Measurements from ENCODE around the gene ARHGEF39. TPM values are rescaled to one million over a fixed set of nuclear protein-coding genes. Genes with fewer than 3 reads are reported as not detected.

ARHGEF39 gene
- total RNA-seq, 6 experiments from 2014 or later, result 0.11 to 3.6 (median 0.43) TPM

GRCh38 chr9:35618854-35619799, 45.9 kb downstream of the ARHGEF39 start:
- no peak overlapping the region for H3K4me3 ChIP-seq
- WGBS (ENCODE audit: insufficient coverage, low coverage, low lambda C conversion rate, missing lambda C conversion rate), result 71% methylated on average over 13 of the region's 17 CpGs
- H3K4me1 ChIP-seq, result no peaks in the 10 kb centered on the region
- no peak for TF ChIP-seq POLR2A (IDR thresholded peaks at IDR 0.05)
- no peak for TF ChIP-seq CTCF (IDR thresholded peaks at IDR 0.05)
- H3K27me3 ChIP-seq, result no peaks in the 10 kb centered on the region
- H3K36me3 ChIP-seq, result no peaks in the 10 kb centered on the region
- peak overlapping the region in 1 of 3 donors; percentile 28 for H3K27ac ChIP-seq
- ATAC-seq (peak; percentile 44 to 59 (median 51)), DNase-seq (peak in 1 of 3 donors; percentile 45)
- no peaks in the 10 kb centered on the region for H3K9me3 ChIP-seq
- intact Hi-C loops (cut with DNase I), result no loop called here

- WGBS (ENCODE audit: insufficient coverage, low coverage, low lambda C conversion rate, missing lambda C conversion rate), result 60% methylated on average over 3 of the region's 7 CpGs
- Histone ChIP-seq H3K36me3 (no peaks in the 10 kb centered on the region), H3K27me3 (no peaks in the 10 kb centered on the region), H3K4me3 (peak within 1 kb of the TSS in 2 of 3 donors; percentile 20 to 30), H3K9me3 (no peaks in the 10 kb centered on the region), H3K27ac (peak within 1 kb of the TSS in 1 of 3 donors; percentile 28), H3K4me1 (no peaks in the 10 kb centered on the region)
- intact Hi-C loops (cut with DNase I), result no loop called here
- no peak for TF ChIP-seq CTCF (IDR thresholded peaks at IDR 0.05)
- TF ChIP-seq POLR2A (IDR thresholded peaks at IDR 0.05), result peak; percentile 48
- ATAC-seq, result peak; percentile 17 to 46 (median 44)
- peak in 1 of 3 donors; percentile 35 for DNase-seq
Observed at GRCh38 chr9:35618325-35618727, 46.7 kb downstream of the ARHGEF39 start, which contains the start of gene CD72. CD72 (minus strand) TSS chr9:35618413; CDS start chr9:35618303, 110 bp downstream.

GRCh38 chr9:35617548-35617947, 47.4 kb downstream of the ARHGEF39 start:
- intact Hi-C loops (cut with DNase I), result no loop called here

More at GRCh38 chr9:35617548-35617947, 47.4 kb downstream of the ARHGEF39 start:
- Histone ChIP-seq H3K9me3 (no peaks in the 10 kb centered on the region), H3K36me3 (no peaks in the 10 kb centered on the region), H3K4me3 (peak overlapping the region in 1 of 3 donors; percentile 30), H3K27ac (peak overlapping the region in 1 of 3 donors; percentile 28), H3K4me1 (no peaks in the 10 kb centered on the region), H3K27me3 (no peaks in the 10 kb centered on the region)
- WGBS (ENCODE audit: insufficient coverage, low coverage, low lambda C conversion rate, missing lambda C conversion rate), result 50% methylated on average over 7 of the region's 8 CpGs
- ATAC-seq, result no peak
- no peak for TF ChIP-seq CTCF (IDR thresholded peaks at IDR 0.05)
- TF ChIP-seq POLR2A (IDR thresholded peaks at IDR 0.05), result no peak
- peak in 1 of 3 donors; percentile 25 for DNase-seq
